ENCODE results near the gene PECR. TPM values are rescaled to one million over a fixed set of nuclear protein-coding genes. Genes with fewer than 3 reads are reported as not detected.

Gene PECR
- total and polyA plus RNA-seq, 12 donors, result 2.0 to 6.6 (median 4.1) TPM

GRCh38 chr2:216094701-216095100 lies 13.1 kb upstream of the PECR start:
- 53 to 72% methylated on average over 3 of the region's 3 CpGs for WGBS, 2 donors
- TF ChIP-seq, protein P1, sequence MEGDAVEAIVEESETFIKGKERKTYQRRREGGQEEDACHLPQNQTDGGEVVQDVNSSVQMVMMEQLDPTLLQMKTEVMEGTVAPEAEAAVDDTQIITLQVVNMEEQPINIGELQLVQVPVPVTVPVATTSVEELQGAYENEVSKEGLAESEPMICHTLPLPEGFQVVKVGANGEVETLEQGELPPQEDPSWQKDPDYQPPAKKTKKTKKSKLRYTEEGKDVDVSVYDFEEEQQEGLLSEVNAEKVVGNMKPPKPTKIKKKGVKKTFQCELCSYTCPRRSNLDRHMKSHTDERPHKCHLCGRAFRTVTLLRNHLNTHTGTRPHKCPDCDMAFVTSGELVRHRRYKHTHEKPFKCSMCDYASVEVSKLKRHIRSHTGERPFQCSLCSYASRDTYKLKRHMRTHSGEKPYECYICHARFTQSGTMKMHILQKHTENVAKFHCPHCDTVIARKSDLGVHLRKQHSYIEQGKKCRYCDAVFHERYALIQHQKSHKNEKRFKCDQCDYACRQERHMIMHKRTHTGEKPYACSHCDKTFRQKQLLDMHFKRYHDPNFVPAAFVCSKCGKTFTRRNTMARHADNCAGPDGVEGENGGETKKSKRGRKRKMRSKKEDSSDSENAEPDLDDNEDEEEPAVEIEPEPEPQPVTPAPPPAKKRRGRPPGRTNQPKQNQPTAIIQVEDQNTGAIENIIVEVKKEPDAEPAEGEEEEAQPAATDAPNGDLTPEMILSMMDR (IDR thresholded peaks at IDR 0.05), result no peak

GRCh38 chr2:216092646-216093045 lies 11.0 kb upstream of the PECR start:
- WGBS, 2 donors, result 74 to 81% methylated on average over 2 of the region's 2 CpGs

More at GRCh38 chr2:216094701-216095100, 13.1 kb upstream of the PECR start:
- H3K4me3 ChIP-seq, result no peak overlapping the region
- ATAC-seq, result no peak
- H3K27ac ChIP-seq, result no peak overlapping the region
- no peaks in the 10 kb centered on the region for H3K4me1 ChIP-seq
- H3K36me3 ChIP-seq, result no peaks in the 10 kb centered on the region
- H3K27me3 ChIP-seq, result no peaks in the 10 kb centered on the region
- intact Hi-C loops (cut with DNase I), result no loop called here
- no peak for DNase-seq
- H3K9me3 ChIP-seq, result no peaks in the 10 kb centered on the region

GRCh38 chr2:216090369-216090786 lies 8.8 kb upstream of the PECR start:
- no peak for DNase-seq
- intact Hi-C loops (cut with DNase I), result no loop called here
- Histone ChIP-seq H3K4me1 (no peaks in the 10 kb centered on the region), H3K4me3 (no peak overlapping the region), H3K27me3 (no peaks in the 10 kb centered on the region), H3K27ac (no peak overlapping the region), H3K36me3 (no peaks in the 10 kb centered on the region), H3K9me3 (no peaks in the 10 kb centered on the region)
- WGBS, 2 donors, result 95 to 97% methylated on average over 1 of the region's 1 CpG
- ATAC-seq, result no peak
- TF ChIP-seq, protein P1 (IDR thresholded peaks at IDR 0.05), result no peak

More at GRCh38 chr2:216092646-216093045, 11.0 kb upstream of the PECR start:
- H3K27ac ChIP-seq, result no peak overlapping the region
- no peak for DNase-seq
- ATAC-seq, result no peak
- TF ChIP-seq, protein P1 (IDR thresholded peaks at IDR 0.05), result no peak
- intact Hi-C loops (cut with DNase I), result no loop called here
- H3K9me3 ChIP-seq, result no peaks in the 10 kb centered on the region
- no peaks in the 10 kb centered on the region for H3K27me3 ChIP-seq
- no peak overlapping the region for H3K4me3 ChIP-seq
- no peaks in the 10 kb centered on the region for H3K4me1 ChIP-seq
- H3K36me3 ChIP-seq, result no peaks in the 10 kb centered on the region

- ATAC-seq, result no peak
- peaks cover 0 to 24% (median 8%) of the 10 kb centered on the region in 9 donors for H3K4me1 ChIP-seq
- no peaks in the 10 kb centered on the region for H3K27me3 ChIP-seq
- intact Hi-C loops (cut with DNase I), result no loop called here
- TF ChIP-seq, protein P1 (IDR thresholded peaks at IDR 0.05), result no peak
- H3K27ac ChIP-seq, result no peak overlapping the region
- no peak for DNase-seq
- H3K9me3 ChIP-seq, result no peaks in the 10 kb centered on the region
- H3K4me3 ChIP-seq, result no peak overlapping the region
- WGBS, 2 donors, result 92 to 93% methylated on average over 2 of the region's 2 CpGs
- H3K36me3 ChIP-seq, result no peaks in the 10 kb centered on the region
Observed at GRCh38 chr2:216086207-216086893, 4.7 kb upstream of the PECR start.
